GM18499 (cell line): ENCODE results near the gene EFNA2.

Source experiments
- ATAC-seq: cut with Tn5 transposase; IDR thresholded peaks from one replicate; pipeline ENCODE4 v1.9.1; 2021; ENCODE audit warnings: moderate number of reproducible peaks; ENCODE audit not compliant: insufficient read depth, unreplicated experiment

The EFNA2 gene

GRCh38 chr19:1282588-1283206, 3.0 kb upstream of the EFNA2 start:
- no peak for ATAC-seq

GRCh38 chr19:1283207-1283916, 2.3 kb upstream of the EFNA2 start:
- no peak for ATAC-seq

- ATAC-seq, result no peak
Measured at GRCh38 chr19:1283917-1284292, 1.8 kb upstream of the EFNA2 start.

- no peak for ATAC-seq
Measured at GRCh38 chr19:1284293-1284978, 1.2 kb upstream of the EFNA2 start.

GRCh38 chr19:1284979-1285736, 515 bp upstream of the EFNA2 start:
- no peak for ATAC-seq

GRCh38 chr19:1286487-1287353, 1.0 kb downstream of the EFNA2 start:
- no peak for ATAC-seq

- no peak for ATAC-seq
Measured at GRCh38 chr19:1287354-1288225, 1.9 kb downstream of the EFNA2 start.

- no peak for ATAC-seq
Measured at GRCh38 chr19:1288226-1288612, 2.5 kb downstream of the EFNA2 start.

GRCh38 chr19:1288833-1289685, 3.4 kb downstream of the EFNA2 start:
- no peak for ATAC-seq

GRCh38 chr19:1289686-1290025, 4.0 kb downstream of the EFNA2 start:
- no peak for ATAC-seq

- no peak for ATAC-seq
Measured at GRCh38 chr19:1290196-1290702, 4.6 kb downstream of the EFNA2 start.

GRCh38 chr19:1290703-1291651, 5.3 kb downstream of the EFNA2 start:
- no peak for ATAC-seq

- ATAC-seq, result no peak
Measured at GRCh38 chr19:1291761-1292418, 6.2 kb downstream of the EFNA2 start.

GRCh38 chr19:1292419-1293151, 6.9 kb downstream of the EFNA2 start:
- ATAC-seq, result no peak

- no peak for ATAC-seq
Measured at GRCh38 chr19:1293782-1294604, 8.3 kb downstream of the EFNA2 start.
